Activated naive CD8-positive, alpha-beta T cell treated with anti-CD3 and anti-CD28 coated beads, Interleukin-2, amount 50 U/mL, for 16 hours (primary cell): Measurements from ENCODE around the gene STAT5A.
"Not testable (repeated sequence)": the region's sequence is repeated elsewhere in the genome, so short reads cannot be mapped to it uniquely, and the experiment has no call there.

Experiments
- DNase-seq: peaks from one replicate; pipeline ENCODE4 v3.0.0-alpha.2; 2020; ENCODE audit warnings: low read depth, low spot score

Gene STAT5A

GRCh38 chr17:42329025-42329976, 41.0 kb downstream of the STAT5A start:
- no peak for DNase-seq

GRCh38 chr17:42333053-42333452, 44.8 kb downstream of the STAT5A start:
- no peak for DNase-seq

DNA sequence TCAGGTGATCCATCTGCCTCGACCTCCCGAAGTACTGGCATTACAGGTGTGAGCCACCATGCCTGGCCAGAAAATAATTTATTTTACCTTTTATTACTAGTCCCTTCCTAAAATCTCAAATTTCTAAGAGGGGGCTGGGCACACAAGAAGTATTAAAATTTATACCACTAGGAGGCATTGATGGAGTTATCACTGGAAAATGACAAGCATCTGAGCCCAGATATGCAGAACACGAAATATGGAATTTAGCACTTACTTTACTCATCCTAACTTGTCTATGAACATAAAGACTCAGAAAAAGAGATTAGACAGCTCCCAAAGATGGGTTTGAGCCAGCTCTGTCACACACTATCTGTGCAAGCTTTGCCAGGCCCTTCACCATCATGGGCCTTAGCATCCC, 46.4 kb downstream of the STAT5A start:
- DNase-seq = no peak

DNA sequence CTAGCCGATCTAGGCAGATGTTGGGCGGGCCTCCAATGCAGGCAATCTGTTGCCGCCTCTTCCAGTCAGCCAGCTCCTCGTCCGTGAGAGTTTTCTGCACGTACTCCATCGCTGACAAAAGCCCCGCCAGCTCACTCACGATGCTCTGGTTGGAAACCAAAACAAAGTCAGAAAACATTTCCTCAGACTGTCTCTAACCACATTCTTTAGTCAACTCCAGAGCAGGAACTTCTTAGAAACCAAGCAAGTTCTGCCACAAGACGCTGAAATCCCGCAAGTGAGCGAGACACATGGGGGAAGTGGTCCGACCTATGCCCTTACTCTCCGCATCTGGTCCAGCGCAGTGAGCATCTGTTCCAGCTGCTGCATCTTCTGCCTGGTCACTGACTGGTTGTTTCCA, 49.1 kb downstream of the STAT5A start:
- peak; percentile 25 for DNase-seq

- no peak for DNase-seq
Measured at GRCh38 chr17:42338427-42338985, 50.2 kb downstream of the STAT5A start.

- DNase-seq = no peak
Measured at GRCh38 chr17:42339221-42339620, 50.9 kb downstream of the STAT5A start.

DNA sequence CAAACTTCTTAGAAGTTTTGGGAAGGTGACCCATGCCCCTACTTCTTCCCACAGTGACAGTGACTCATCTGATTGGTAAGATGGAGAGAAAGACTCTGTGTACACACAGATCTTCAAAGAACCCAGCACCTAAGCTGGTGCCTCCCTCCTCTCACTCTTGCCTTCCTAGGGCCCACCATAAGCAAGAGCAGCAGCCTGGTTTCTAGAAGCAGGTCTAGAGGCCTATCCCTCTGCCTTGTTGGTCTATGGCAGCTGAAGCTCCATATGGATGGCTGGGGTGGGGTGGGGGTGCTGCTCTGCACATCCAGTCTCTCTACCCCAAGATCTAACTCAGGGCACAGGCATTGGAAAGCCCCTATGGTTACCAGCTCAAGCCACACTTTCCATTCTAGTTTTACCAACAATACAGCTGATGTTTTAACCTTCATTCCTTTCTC, 52.4 kb downstream of the STAT5A start:
- peak; percentile 10 for DNase-seq

- no peak for DNase-seq
Measured at GRCh38 chr17:42341568-42341967, 53.3 kb downstream of the STAT5A start.

- DNase-seq = no peak
Measured at GRCh38 chr17:42342242-42343008, 54.1 kb downstream of the STAT5A start.

- DNase-seq = no peak
Measured at GRCh38 chr17:42345396-42346073, 57.2 kb downstream of the STAT5A start.

DNA sequence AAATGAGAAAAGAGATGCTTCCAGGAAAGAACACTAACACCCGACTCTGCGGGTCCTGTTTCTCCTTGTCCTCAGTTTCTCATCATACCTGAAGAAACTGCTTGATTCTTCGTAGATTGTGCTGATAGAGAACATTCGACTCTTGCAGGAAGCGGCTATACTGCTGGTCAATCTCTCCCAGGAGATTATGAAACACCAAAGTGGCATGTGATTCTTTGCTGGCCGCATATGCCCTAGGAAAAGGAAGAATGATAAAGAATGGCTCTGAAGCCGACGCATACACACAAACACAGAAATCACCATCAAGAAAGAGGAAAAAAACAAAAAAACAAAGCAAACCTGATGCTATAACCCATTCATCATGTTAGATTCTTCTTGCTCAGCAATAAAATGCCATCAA, 58.2 kb downstream of the STAT5A start:
- DNase-seq = no peak

GRCh38 chr17:42347198-42347597, 58.9 kb downstream of the STAT5A start:
- DNase-seq = no peak

DNA sequence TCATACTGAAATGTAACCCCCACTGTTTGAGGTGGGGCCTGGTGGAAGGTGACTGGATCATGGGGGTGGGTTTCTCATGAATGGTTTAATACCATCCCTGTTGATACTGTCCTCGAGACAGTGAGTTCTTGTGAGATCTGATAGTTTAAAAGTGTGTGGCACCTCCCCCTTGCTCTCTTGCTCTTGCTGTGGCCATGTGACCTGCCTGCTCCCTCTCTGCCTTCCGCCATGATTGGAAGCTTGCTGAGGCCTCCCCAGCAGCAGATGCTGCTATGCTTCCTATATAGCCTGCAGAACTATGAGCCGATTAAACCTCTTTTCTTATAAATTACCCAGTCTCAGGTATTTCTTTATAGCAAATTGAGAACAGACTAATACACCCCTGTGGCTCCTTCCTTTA, 59.3 kb downstream of the STAT5A start:
- DNase-seq = no peak

- no peak for DNase-seq
Measured at GRCh38 chr17:42348104-42348503, 59.8 kb downstream of the STAT5A start.

- no peak for DNase-seq
Measured at GRCh38 chr17:42354956-42355843, 66.9 kb downstream of the STAT5A start.

GRCh38 chr17:42358434-42358833, 70.1 kb downstream of the STAT5A start:
- DNase-seq = no peak

DNA sequence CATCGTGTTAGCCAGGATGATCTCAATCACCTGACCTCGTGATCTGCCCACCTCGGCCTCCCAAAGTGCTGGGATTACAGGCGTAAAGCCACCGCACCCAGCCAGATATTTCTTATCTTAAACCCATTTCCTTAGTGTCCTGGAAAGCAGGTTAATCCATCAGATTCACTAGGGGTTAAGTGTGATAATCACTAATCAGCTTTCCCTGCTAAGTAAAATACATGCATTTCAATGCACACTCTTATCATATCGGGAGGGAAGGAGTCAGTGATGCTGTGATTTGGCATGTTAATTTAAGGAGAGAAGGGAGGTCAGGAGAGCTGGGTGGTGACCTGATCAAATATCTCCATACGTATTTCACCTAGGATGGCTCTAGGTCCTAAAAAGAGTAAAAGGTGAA, 70.8 kb downstream of the STAT5A start:
- DNase-seq = no peak

DNA sequence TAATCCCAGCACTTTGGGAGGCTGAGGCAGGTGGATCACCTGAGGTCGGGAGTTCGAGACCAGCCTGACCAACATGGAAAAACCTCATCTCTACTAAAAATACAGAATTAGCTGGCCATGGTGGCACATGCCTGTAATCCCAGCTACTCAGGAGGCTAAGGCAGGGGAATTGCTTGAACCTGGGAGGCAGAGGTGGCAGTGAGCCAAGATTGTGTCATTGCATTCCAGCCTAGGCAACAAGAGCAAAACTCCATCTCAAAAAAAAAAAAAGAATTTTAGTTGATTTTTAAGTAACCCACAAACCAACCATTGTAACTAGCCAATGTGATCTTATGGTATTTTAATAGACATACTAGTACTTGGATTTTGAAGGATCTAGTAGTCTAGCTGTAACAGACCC, 72.1 kb downstream of the STAT5A start:
- DNase-seq = not testable (repeated sequence)
